ENCODE data around the gene DDR2. TPM values are rescaled to one million over a fixed set of nuclear protein-coding genes. Genes with fewer than 3 reads are reported as not detected.

The DDR2 gene
- total RNA-seq, 1 donor, result 384 TPM

DNA sequence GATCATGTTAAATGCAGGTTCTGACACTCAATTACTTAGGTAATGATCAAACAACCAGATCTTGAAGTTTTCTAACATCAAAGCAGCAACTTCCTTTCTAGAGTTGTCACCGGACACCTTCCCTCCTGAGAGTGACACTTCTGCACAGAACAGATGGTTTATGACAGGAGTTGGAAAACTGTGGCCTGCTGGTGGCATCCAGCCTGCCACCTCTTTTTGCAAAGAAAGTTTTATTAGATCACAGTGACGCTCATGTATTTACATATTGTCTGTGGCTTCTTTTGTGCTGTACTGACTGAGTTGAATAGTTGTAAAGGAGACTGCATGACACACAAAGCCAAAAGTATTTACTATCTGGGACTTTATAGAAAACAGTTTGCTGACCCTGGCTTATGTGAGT, 28.3 kb downstream of the DDR2 start:
- H3K36me3 ChIP-seq (ENCODE audit: insufficient read depth, low read length), result peaks cover 33% of the 10 kb centered on the region
- peaks cover 85% of the 10 kb centered on the region for H3K79me2 ChIP-seq (ENCODE audit: insufficient read depth, low read length)
- no peak overlapping the region for H2AFZ ChIP-seq (ENCODE audit: low read length)
- TF ChIP-seq, protein P1, sequence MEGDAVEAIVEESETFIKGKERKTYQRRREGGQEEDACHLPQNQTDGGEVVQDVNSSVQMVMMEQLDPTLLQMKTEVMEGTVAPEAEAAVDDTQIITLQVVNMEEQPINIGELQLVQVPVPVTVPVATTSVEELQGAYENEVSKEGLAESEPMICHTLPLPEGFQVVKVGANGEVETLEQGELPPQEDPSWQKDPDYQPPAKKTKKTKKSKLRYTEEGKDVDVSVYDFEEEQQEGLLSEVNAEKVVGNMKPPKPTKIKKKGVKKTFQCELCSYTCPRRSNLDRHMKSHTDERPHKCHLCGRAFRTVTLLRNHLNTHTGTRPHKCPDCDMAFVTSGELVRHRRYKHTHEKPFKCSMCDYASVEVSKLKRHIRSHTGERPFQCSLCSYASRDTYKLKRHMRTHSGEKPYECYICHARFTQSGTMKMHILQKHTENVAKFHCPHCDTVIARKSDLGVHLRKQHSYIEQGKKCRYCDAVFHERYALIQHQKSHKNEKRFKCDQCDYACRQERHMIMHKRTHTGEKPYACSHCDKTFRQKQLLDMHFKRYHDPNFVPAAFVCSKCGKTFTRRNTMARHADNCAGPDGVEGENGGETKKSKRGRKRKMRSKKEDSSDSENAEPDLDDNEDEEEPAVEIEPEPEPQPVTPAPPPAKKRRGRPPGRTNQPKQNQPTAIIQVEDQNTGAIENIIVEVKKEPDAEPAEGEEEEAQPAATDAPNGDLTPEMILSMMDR (IDR thresholded peaks at IDR 0.05; ENCODE audit: extremely low read depth, low read depth, low read length), result no peak
- no peak for DNase-seq (ENCODE audit: insufficient read length, low spot score, missing footprints)
- H3K4me3 ChIP-seq (ENCODE audit: insufficient read depth, low read length), result no peak overlapping the region
- H3K4me1 ChIP-seq (ENCODE audit: insufficient read depth, low read length), result peaks cover 29% of the 10 kb centered on the region
- no peaks in the 10 kb centered on the region for H3K9me3 ChIP-seq (ENCODE audit: low read depth, low read length)
- no peak overlapping the region for H3K27ac ChIP-seq (ENCODE audit: low read depth, low read length)
- no peaks in the 10 kb centered on the region for H3K27me3 ChIP-seq (ENCODE audit: insufficient read depth, low read length)
- H4K20me1 ChIP-seq (ENCODE audit: insufficient read depth, low read length), result peaks cover 30% of the 10 kb centered on the region
- no peak overlapping the region for H3K4me2 ChIP-seq (ENCODE audit: insufficient read depth, low read length)

DNA sequence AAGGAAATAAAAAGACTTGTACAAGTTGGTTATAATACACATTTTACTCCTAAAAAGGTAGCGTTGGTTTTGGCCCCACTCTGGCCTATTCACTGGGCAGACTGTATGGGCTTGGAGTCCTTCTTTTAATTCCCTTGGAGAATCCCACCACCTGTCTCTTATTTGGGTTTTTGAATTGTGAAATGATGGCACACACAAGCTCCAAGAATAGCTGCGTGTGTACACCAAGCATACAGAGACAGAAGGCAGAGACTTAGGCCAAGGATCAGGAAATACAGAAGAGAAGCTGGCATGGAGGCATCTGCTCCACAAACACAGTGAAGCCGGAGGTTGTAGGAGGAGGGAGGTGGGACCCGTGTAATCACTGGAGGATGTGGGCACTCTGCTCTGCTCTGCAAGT, 29.1 kb downstream of the DDR2 start:
- Histone ChIP-seq H3K4me2 (ENCODE audit: insufficient read depth, low read length) (no peak overlapping the region), H3K9me3 (ENCODE audit: low read depth, low read length) (no peaks in the 10 kb centered on the region), H3K27ac (ENCODE audit: low read depth, low read length) (no peak overlapping the region), H2AFZ (ENCODE audit: low read length) (no peak overlapping the region), H4K20me1 (ENCODE audit: insufficient read depth, low read length) (peaks cover 33% of the 10 kb centered on the region), H3K4me3 (ENCODE audit: insufficient read depth, low read length) (no peak overlapping the region), H3K36me3 (ENCODE audit: insufficient read depth, low read length) (peaks cover 33% of the 10 kb centered on the region), H3K79me2 (ENCODE audit: insufficient read depth, low read length) (peaks cover 87% of the 10 kb centered on the region), H3K4me1 (ENCODE audit: insufficient read depth, low read length) (peaks cover 37% of the 10 kb centered on the region), H3K27me3 (ENCODE audit: insufficient read depth, low read length) (no peaks in the 10 kb centered on the region)
- DNase-seq (ENCODE audit: insufficient read length, low spot score, missing footprints), result peak; percentile 38
- TF ChIP-seq, protein P1 (IDR thresholded peaks at IDR 0.05; ENCODE audit: extremely low read depth, low read depth, low read length), result no peak

DNA sequence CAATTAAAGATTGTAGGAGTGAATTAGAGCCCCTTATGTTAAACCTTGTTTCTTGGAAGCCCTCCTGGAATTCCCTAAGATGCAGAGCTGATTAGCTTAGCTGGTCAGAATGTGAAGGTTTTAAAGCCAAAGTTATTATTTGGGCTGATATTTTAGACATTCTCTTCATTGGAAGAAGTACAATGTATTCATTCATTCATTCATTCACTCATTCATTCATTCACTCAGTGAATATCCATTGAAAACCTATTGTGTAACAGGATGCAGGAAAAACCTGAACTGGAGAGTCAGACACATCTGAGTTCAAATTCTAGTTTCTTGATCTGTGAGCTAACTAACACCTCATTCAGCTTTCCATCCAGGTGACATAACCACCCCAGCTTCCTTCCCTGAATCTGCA, 29.7 kb downstream of the DDR2 start:
- H4K20me1 ChIP-seq (ENCODE audit: insufficient read depth, low read length), result peaks cover 36% of the 10 kb centered on the region
- TF ChIP-seq, protein P1 (IDR thresholded peaks at IDR 0.05; ENCODE audit: extremely low read depth, low read depth, low read length), result no peak
- no peak for DNase-seq (ENCODE audit: insufficient read length, low spot score, missing footprints)
- H3K4me3 ChIP-seq (ENCODE audit: insufficient read depth, low read length), result no peak overlapping the region
- no peak overlapping the region for H3K27ac ChIP-seq (ENCODE audit: low read depth, low read length)
- no peak overlapping the region for H3K4me2 ChIP-seq (ENCODE audit: insufficient read depth, low read length)
- peaks cover 85% of the 10 kb centered on the region for H3K79me2 ChIP-seq (ENCODE audit: insufficient read depth, low read length)
- no peaks in the 10 kb centered on the region for H3K9me3 ChIP-seq (ENCODE audit: low read depth, low read length)
- no peak overlapping the region for H2AFZ ChIP-seq (ENCODE audit: low read length)
- peaks cover 32% of the 10 kb centered on the region for H3K36me3 ChIP-seq (ENCODE audit: insufficient read depth, low read length)
- H3K4me1 ChIP-seq (ENCODE audit: insufficient read depth, low read length), result peaks cover 38% of the 10 kb centered on the region
- H3K27me3 ChIP-seq (ENCODE audit: insufficient read depth, low read length), result no peaks in the 10 kb centered on the region

DNA sequence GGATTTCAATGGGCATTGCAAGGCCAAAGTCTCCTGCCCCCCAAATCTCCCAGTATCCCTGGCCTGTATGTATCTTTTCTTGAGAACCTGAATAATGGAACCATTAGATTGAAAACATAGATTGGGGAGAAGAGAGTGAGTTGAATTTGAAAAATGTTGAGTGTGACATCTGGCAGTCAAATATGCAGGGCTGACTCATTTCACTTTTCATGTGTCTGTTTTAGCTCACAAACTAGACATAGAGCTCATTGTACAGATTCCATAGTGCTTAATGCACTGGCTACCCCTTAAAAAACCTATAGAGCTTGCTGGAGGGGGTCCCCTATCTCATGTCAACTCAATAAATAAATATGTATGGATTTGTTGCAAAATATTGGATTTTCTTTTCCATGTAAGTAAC, 30.8 kb downstream of the DDR2 start:
- peak overlapping the region; percentile 71 for H3K27ac ChIP-seq (ENCODE audit: low read depth, low read length)

More for the DNA sequence above, 30.8 kb downstream of the DDR2 start:
- Histone ChIP-seq H3K4me2 (ENCODE audit: insufficient read depth, low read length) (peak overlapping the region; percentile 62), H3K79me2 (ENCODE audit: insufficient read depth, low read length) (peaks cover 85% of the 10 kb centered on the region), H2AFZ (ENCODE audit: low read length) (no peak overlapping the region), H3K9me3 (ENCODE audit: low read depth, low read length) (no peaks in the 10 kb centered on the region), H4K20me1 (ENCODE audit: insufficient read depth, low read length) (peaks cover 45% of the 10 kb centered on the region), H3K27me3 (ENCODE audit: insufficient read depth, low read length) (no peaks in the 10 kb centered on the region), H3K4me3 (ENCODE audit: insufficient read depth, low read length) (peak overlapping the region; percentile 40), H3K4me1 (ENCODE audit: insufficient read depth, low read length) (peaks cover 38% of the 10 kb centered on the region), H3K36me3 (ENCODE audit: insufficient read depth, low read length) (peaks cover 21% of the 10 kb centered on the region)
- DNase-seq (ENCODE audit: insufficient read length, low spot score, missing footprints), result no peak
- TF ChIP-seq, protein P1 (IDR thresholded peaks at IDR 0.05; ENCODE audit: extremely low read depth, low read depth, low read length), result no peak
